Measurements from ENCODE around the gene BMP3.
"Not testable (repeated sequence)": the region's sequence is repeated elsewhere in the genome, so short reads cannot be mapped to it uniquely, and the experiment has no call there.

Gene BMP3, protein sequence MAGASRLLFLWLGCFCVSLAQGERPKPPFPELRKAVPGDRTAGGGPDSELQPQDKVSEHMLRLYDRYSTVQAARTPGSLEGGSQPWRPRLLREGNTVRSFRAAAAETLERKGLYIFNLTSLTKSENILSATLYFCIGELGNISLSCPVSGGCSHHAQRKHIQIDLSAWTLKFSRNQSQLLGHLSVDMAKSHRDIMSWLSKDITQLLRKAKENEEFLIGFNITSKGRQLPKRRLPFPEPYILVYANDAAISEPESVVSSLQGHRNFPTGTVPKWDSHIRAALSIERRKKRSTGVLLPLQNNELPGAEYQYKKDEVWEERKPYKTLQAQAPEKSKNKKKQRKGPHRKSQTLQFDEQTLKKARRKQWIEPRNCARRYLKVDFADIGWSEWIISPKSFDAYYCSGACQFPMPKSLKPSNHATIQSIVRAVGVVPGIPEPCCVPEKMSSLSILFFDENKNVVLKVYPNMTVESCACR

DNA sequence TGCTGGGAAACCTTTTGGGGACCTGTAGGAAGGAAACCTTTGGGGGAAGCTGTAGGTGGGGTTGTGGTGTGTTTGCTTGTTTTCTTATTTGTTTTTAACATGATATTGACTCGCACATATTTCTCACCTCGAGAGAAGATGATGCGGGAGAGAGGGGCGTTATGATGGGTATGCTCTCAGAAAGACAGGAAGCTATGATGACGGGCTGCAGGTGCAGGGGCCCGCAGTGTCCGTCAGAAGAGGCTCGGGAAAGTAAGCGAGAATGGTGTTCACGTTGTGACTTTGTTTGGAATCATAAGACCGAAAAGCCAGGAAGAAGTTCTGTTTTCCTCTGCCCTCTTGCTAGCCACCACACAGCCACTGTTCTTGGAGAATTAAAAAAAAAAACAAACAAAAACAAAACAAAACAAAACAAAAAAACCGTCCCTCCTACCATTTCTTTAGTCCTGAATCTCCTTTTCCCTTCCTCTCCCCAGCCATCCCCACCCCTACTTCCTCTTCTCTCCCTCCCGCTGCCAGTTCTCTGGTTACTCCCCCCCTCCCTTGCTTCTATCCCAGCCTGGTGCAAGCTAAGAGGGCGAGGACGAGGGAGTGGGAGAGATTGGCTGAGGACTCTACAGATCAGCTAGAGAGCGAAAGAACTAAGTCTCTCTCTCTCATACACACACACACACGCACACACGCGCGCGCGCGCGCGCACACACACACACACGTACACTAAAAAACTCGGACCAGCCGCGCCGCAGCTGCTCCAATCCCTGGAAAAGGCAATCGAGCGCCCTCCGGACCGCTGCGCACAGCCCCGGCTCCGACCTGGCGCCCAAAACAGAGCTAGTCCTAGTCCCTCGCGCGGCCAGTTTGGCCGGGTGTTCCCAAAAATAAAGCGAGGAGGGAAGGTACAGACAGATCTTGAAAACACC is at the start of gene BMP3:
TSS of gene BMP3 (plus strand) at position 648 of the 920 bp plus-strand sequence. CDS start 577 bp downstream, outside the sequence.
- DNase-seq (ENCODE audit: low read depth) = no peak

- no peak for DNase-seq (ENCODE audit: low read depth)
Measured at GRCh38 chr4:80986011-80986410, 44.5 kb upstream of the BMP3 start.

DNA sequence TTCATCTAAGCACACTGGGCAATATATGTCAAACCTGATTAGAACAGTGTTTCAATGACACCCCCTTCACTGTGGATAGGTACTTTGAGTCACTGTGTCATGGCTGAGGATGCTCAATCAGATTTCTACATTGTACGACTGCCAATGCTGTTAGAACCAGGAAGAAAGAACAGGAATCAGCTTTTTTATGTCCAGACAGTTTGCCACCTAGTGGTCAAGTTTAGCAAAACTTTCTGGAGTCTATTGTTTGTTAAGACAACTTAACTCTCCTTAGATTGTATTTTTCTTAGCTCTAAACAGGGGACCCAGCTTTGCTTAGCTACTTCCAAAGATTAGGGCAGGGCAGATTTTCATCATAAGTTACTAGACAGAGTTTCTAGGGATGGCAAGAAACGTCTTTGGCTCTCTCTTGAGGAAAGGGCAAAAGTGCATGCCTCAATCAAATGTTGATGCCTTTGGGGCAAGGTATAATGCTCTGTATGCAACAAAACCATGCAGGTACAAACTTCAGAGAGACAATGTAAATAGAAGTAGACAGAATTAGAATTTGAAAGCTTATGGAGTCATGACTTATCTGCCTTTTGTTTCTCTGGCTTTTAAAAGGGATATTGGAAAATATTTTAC is 40.5 kb upstream of the BMP3 start:
- no peak for DNase-seq (ENCODE audit: low read depth)

DNA sequence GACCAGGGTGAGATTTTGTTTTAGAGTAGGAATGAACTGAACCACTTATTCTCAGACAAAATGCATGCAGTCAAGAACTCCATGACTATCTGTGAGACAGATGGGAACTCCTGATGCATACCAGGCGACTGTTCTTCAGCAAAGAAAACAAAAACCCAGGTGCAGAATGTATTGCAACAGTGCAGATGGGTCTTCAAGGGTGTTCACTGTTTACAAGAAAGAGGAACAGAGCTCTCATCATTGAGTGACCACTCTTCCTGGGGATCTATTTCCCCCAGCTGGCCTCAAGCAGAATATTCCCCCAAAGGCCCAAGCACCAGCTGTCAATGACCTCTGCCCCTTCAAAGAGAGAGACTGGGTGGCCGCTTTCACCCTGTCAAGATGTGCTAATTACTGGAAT is 39.7 kb upstream of the BMP3 start:
- no peak for DNase-seq (ENCODE audit: low read depth)

GRCh38 chr4:80999943-81000342 is 30.6 kb upstream of the BMP3 start:
- no peak for DNase-seq (ENCODE audit: low read depth)

DNA sequence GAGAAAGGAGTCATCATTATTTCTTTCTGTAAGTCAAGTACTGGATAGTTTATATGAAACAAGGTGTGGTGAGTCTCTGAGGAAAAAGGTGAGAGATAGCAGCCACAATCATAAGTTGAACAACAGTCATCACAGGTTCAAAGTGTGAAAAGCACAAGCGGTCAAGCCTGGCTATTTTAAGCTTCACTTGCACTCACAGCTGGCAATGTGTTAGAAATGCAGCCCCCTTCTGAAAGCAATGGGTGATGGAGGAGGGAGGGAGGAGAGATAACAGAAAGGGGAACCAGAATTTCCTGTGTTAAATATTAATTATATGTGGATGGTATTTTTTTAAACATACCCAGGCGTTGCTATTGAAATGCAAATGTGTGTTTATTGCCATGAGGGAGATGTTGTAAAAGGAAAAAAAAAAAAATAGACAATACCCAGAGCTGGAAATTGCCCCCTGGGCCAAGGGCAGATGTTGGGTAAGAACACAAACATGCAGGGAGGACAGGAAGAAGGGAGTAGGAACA is 26.9 kb upstream of the BMP3 start:
- DNase-seq (ENCODE audit: low read depth) = no peak

- no peak for DNase-seq (ENCODE audit: low read depth)
Measured at GRCh38 chr4:81007417-81007816, 23.1 kb upstream of the BMP3 start.

DNA sequence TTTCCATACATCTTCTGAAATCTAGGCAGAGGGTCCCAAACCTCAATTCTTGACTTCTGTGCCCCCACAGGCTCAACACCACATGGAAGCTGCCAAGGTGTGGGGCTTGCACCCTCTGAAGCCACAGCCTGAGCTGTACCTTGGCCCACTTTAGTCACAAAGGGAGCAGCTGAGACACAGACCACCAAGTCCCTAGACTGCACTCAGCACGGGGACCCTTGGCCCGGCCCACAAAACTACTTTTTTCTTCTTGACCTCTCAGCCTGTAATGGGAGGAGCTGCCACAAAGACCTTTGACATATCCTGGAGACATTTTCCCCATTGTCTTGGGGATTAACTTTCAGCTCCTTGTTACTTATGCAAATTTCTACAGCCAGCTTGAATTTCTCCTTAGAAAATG is 13.9 kb upstream of the BMP3 start:
- not testable (repeated sequence) for DNase-seq (ENCODE audit: low read depth)

- no peak for DNase-seq (ENCODE audit: low read depth)
Measured at GRCh38 chr4:81019006-81019405, 11.5 kb upstream of the BMP3 start.

DNA sequence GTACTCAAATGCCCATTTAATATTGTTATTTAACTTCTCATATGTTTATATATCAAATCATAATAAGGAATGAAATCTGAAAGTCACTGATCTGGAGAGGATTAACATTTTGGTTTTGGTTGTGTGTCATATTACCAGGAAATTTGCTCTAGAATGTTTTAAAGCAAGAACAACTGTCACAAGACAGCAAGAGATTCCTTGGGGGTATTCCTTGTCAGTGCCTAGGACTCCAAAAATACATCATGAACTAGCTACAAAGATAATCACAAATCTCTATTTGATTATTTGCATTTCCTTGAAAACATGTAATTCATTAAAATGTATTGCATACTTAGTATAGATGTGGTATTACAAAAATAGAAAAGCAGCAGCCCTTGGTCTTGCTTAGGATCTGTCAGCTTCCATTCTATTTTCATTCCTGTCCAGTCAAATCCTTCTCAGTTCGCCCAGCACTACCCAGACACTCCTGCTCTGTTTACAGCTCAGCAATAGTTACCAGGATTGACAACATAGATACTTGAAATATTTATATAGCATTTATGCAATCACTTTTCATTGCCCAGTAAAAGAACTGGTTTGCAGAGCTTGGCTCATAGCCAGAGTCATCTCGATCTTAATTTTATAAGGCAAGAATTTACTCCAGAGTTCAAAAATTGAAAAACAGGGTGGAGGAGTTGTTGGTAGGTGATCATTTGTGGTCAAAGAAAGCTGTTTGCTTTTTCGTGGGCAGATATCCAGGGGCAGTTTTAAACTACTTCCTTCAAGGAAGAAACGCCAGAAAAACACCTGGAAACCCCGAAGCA is 9.2 kb upstream of the BMP3 start:
- DNase-seq (ENCODE audit: low read depth) = no peak

- no peak for DNase-seq (ENCODE audit: low read depth)
Measured at GRCh38 chr4:81021981-81022380, 8.5 kb upstream of the BMP3 start.

- DNase-seq (ENCODE audit: low read depth) = no peak
Measured at GRCh38 chr4:81023484-81023883, 7.0 kb upstream of the BMP3 start.

DNA sequence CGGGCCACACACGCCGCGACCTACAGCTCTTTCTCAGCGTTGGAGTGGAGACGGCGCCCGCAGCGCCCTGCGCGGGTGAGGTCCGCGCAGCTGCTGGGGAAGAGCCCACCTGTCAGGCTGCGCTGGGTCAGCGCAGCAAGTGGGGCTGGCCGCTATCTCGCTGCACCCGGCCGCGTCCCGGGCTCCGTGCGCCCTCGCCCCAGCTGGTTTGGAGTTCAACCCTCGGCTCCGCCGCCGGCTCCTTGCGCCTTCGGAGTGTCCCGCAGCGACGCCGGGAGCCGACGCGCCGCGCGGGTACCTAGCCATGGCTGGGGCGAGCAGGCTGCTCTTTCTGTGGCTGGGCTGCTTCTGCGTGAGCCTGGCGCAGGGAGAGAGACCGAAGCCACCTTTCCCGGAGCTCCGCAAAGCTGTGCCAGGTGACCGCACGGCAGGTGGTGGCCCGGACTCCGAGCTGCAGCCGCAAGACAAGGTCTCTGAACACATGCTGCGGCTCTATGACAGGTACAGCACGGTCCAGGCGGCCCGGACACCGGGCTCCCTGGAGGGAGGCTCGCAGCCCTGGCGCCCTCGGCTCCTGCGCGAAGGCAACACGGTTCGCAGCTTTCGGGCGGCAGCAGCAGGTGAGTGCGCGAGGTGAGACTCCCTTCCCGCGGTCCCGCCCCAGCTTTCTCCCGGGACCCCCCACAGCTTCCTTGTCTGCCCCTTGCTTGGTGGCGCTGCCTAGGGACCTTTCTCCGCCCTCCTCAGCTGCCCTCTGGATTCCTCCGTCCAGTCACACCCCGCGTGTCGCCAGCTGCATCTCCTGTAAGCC is 678 bp downstream of the BMP3 start:
- DNase-seq (ENCODE audit: low read depth) = no peak

- no peak for DNase-seq (ENCODE audit: low read depth)
Measured at GRCh38 chr4:81031796-81032551, 1.5 kb downstream of the BMP3 start.

DNA sequence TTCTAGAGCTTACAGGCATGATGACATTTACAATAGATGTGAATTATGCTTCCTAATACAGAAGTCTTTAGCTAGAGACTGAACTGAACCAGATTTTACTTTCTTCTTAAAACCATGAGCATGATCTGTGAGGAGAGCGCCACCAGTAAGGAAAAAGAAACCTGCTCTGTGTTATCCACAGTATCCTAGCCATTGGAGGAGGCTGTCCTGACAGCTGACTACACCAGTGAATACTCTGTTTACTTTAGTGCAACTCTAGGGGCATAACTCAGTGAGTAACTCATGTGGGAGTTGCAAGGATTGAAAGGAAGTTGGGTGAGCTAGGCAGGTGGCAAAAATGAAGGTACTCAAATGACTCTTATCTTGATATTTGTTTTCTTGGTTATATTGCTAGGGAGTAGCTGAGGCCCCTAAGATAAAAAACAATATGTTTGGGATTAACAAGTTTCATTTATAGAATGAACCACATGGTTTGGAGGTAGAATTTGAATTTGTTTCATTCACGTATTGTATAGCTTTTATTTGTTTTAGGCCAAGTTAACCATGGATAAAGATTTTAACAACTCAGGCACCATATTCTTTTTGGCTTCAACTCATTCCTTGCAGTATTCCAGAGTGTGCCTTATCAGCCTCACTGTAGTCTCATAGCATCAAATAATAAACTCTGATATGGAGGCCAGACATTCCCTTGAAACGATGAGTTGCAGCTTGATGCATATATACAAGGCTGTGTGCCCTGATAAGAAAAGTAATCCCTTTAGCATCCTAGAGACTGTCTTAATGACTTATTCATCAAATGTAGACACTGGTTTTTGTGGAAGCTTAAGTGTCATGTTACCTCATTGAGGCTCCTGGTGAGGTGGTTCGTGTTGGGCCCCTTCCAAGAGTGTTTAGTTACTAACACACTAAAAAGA is 2.5 kb downstream of the BMP3 start:
- no peak for DNase-seq (ENCODE audit: low read depth)

DNA sequence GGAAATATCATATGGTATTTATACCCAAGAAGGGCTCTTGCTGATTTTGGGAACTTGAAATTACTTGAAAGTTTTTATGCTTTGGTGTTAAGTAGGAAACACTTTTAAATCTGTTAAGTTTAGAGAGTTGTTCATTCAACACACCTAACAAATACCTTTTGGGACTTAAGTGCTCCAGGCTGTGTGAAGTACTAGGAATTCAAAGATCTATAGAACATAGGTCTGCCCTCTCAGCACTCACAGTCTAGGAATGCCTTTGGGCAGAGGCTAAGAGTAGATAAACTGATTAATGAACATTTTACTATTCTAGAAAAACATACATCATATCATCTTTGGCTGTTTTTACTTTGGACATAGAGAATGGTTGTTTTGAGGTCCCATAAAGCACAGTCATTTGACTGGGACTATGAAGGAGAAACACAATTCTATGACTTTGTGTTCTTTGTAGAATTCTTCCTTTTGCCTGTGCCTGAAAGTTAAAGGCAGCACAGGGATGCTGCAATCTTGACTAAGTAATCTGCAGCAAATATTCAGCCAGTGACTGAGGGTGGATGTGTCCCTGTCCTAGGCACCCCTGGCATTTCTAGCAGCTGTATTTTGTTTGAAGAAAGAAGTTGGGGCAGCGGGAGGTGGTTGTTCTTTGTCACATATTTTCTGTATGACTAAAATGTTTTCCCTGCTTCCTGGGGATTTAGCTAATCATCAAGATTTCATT is 8.3 kb downstream of the BMP3 start:
- no peak for DNase-seq (ENCODE audit: low read depth)

- no peak for DNase-seq (ENCODE audit: low read depth)
Measured at GRCh38 chr4:81039351-81039972, 9.0 kb downstream of the BMP3 start.

Measured in activated T-cell treated with anti-CD3 and anti-CD28 coated beads for 24 hours (primary cell).